ENCODE data around the gene TYROBP.

TYROBP gene

GRCh38 chr19:35889370-35890112 lies 18.6 kb downstream of the TYROBP start:
- Histone ChIP-seq H3K4me3 (ENCODE audit: low read length) (no peak overlapping the region), H3K9me3 (ENCODE audit: control insufficient read depth, insufficient read depth, low read length) (no peaks in the 10 kb centered on the region), H3K4me1 (ENCODE audit: control insufficient read depth, insufficient read depth, low read length) (no peaks in the 10 kb centered on the region), H3K36me3 (ENCODE audit: control insufficient read depth, insufficient read depth, low read length) (peaks cover 33% of the 10 kb centered on the region), H3K27ac (ENCODE audit: low read length) (no peak overlapping the region), H3K27me3 (ENCODE audit: control insufficient read depth, insufficient read depth, low read length) (no peaks in the 10 kb centered on the region)
- no peak for DNase-seq (ENCODE audit: low read depth, low spot score)
- WGBS (ENCODE audit: insufficient coverage, insufficient read length): no CpG with 5 or more reads among the region's 18 CpGs

- no CpG with 5 or more reads among the region's 9 CpGs for WGBS (ENCODE audit: insufficient coverage, insufficient read length)
- peaks cover 31% of the 10 kb centered on the region for H3K36me3 ChIP-seq (ENCODE audit: control insufficient read depth, insufficient read depth, low read length)
- no peak overlapping the region for H3K27ac ChIP-seq (ENCODE audit: low read length)
- no peak for DNase-seq (ENCODE audit: low read depth, low spot score)
- no peak overlapping the region for H3K4me3 ChIP-seq (ENCODE audit: low read length)
- H3K4me1 ChIP-seq (ENCODE audit: control insufficient read depth, insufficient read depth, low read length): no peaks in the 10 kb centered on the region
- H3K27me3 ChIP-seq (ENCODE audit: control insufficient read depth, insufficient read depth, low read length): no peaks in the 10 kb centered on the region
- H3K9me3 ChIP-seq (ENCODE audit: control insufficient read depth, insufficient read depth, low read length): no peaks in the 10 kb centered on the region
Observed at GRCh38 chr19:35888398-35888797, 19.7 kb downstream of the TYROBP start.

GRCh38 chr19:35887197-35887596 lies 20.9 kb downstream of the TYROBP start:
- Histone ChIP-seq H3K27ac (ENCODE audit: low read length) (no peak overlapping the region), H3K4me1 (ENCODE audit: control insufficient read depth, insufficient read depth, low read length) (no peaks in the 10 kb centered on the region), H3K4me3 (ENCODE audit: low read length) (no peak overlapping the region), H3K27me3 (ENCODE audit: control insufficient read depth, insufficient read depth, low read length) (no peaks in the 10 kb centered on the region), H3K36me3 (ENCODE audit: control insufficient read depth, insufficient read depth, low read length) (peaks cover 31% of the 10 kb centered on the region), H3K9me3 (ENCODE audit: control insufficient read depth, insufficient read depth, low read length) (no peaks in the 10 kb centered on the region)
- WGBS (ENCODE audit: insufficient coverage, insufficient read length): no CpG with 5 or more reads among the region's 5 CpGs
- no peak for DNase-seq (ENCODE audit: low read depth, low spot score)

- H3K4me1 ChIP-seq (ENCODE audit: control insufficient read depth, insufficient read depth, low read length): no peaks in the 10 kb centered on the region
Observed at GRCh38 chr19:35885904-35886303, 22.2 kb downstream of the TYROBP start.

GRCh38 chr19:35885225-35885738 lies 22.8 kb downstream of the TYROBP start:
- no peaks in the 10 kb centered on the region for H3K9me3 ChIP-seq (ENCODE audit: control insufficient read depth, insufficient read depth, low read length)
- H3K4me1 ChIP-seq (ENCODE audit: control insufficient read depth, insufficient read depth, low read length): no peaks in the 10 kb centered on the region
- no peak for DNase-seq (ENCODE audit: low read depth, low spot score)
- H3K36me3 ChIP-seq (ENCODE audit: control insufficient read depth, insufficient read depth, low read length): peaks cover 24% of the 10 kb centered on the region
- no peaks in the 10 kb centered on the region for H3K27me3 ChIP-seq (ENCODE audit: control insufficient read depth, insufficient read depth, low read length)
- no CpG with 5 or more reads among the region's 6 CpGs for WGBS (ENCODE audit: insufficient coverage, insufficient read length)
- H3K27ac ChIP-seq (ENCODE audit: low read length): no peak overlapping the region
- H3K4me3 ChIP-seq (ENCODE audit: low read length): no peak overlapping the region

More at GRCh38 chr19:35885904-35886303, 22.2 kb downstream of the TYROBP start:
- DNase-seq (ENCODE audit: low read depth, low spot score): no peak
- H3K27me3 ChIP-seq (ENCODE audit: control insufficient read depth, insufficient read depth, low read length): no peaks in the 10 kb centered on the region
- no peak overlapping the region for H3K27ac ChIP-seq (ENCODE audit: low read length)
- H3K9me3 ChIP-seq (ENCODE audit: control insufficient read depth, insufficient read depth, low read length): no peaks in the 10 kb centered on the region
- no CpG with 5 or more reads among the region's 8 CpGs for whole genome bisulfite sequencing (ENCODE audit: insufficient coverage, insufficient read length)
- no peak overlapping the region for H3K4me3 ChIP-seq (ENCODE audit: low read length)
- H3K36me3 ChIP-seq (ENCODE audit: control insufficient read depth, insufficient read depth, low read length): peaks cover 29% of the 10 kb centered on the region

- no peaks in the 10 kb centered on the region for H3K27me3 ChIP-seq (ENCODE audit: control insufficient read depth, insufficient read depth, low read length)
- H3K9me3 ChIP-seq (ENCODE audit: control insufficient read depth, insufficient read depth, low read length): no peaks in the 10 kb centered on the region
- peaks cover 14% of the 10 kb centered on the region for H3K36me3 ChIP-seq (ENCODE audit: control insufficient read depth, insufficient read depth, low read length)
- no peak for DNase-seq (ENCODE audit: low read depth, low spot score)
- no peak overlapping the region for H3K27ac ChIP-seq (ENCODE audit: low read length)
- H3K4me3 ChIP-seq (ENCODE audit: low read length): no peak overlapping the region
- H3K4me1 ChIP-seq (ENCODE audit: control insufficient read depth, insufficient read depth, low read length): no peaks in the 10 kb centered on the region
- no CpG with 5 or more reads among the region's 2 CpGs for WGBS (ENCODE audit: insufficient coverage, insufficient read length)
Observed at GRCh38 chr19:35883882-35884281, 24.2 kb downstream of the TYROBP start.

GRCh38 chr19:35882114-35882832 lies 25.8 kb downstream of the TYROBP start:
- peaks cover 3% of the 10 kb centered on the region; the same call in 1 of the 2 replicates for H3K36me3 ChIP-seq (ENCODE audit: control insufficient read depth, insufficient read depth, low read length)
- no peak for DNase-seq (ENCODE audit: low read depth, low spot score)
- H3K9me3 ChIP-seq (ENCODE audit: control insufficient read depth, insufficient read depth, low read length): no peaks in the 10 kb centered on the region
- H3K27me3 ChIP-seq (ENCODE audit: control insufficient read depth, insufficient read depth, low read length): no peaks in the 10 kb centered on the region
- H3K27ac ChIP-seq (ENCODE audit: low read length): no peak overlapping the region
- H3K4me3 ChIP-seq (ENCODE audit: low read length): no peak overlapping the region
- no CpG with 5 or more reads among the region's 8 CpGs for WGBS (ENCODE audit: insufficient coverage, insufficient read length)
- H3K4me1 ChIP-seq (ENCODE audit: control insufficient read depth, insufficient read depth, low read length): no peaks in the 10 kb centered on the region

- Histone ChIP-seq H3K4me1 (ENCODE audit: control insufficient read depth, insufficient read depth, low read length) (no peaks in the 10 kb centered on the region), H3K4me3 (ENCODE audit: low read length) (no peak overlapping the region), H3K27me3 (ENCODE audit: control insufficient read depth, insufficient read depth, low read length) (no peaks in the 10 kb centered on the region), H3K36me3 (ENCODE audit: control insufficient read depth, insufficient read depth, low read length) (no peaks in the 10 kb centered on the region), H3K27ac (ENCODE audit: low read length) (no peak overlapping the region), H3K9me3 (ENCODE audit: control insufficient read depth, insufficient read depth, low read length) (no peaks in the 10 kb centered on the region)
- DNase-seq (ENCODE audit: low read depth, low spot score): peak; percentile 72
- WGBS (ENCODE audit: insufficient coverage, insufficient read length): no CpG with 5 or more reads among the region's 28 CpGs
Observed at GRCh38 chr19:35879770-35880317, 28.3 kb downstream of the TYROBP start.

GRCh38 chr19:35879068-35879467 lies 29.0 kb downstream of the TYROBP start:
- H3K4me3 ChIP-seq (ENCODE audit: low read length): no peak overlapping the region
- no CpG with 5 or more reads among the region's 23 CpGs for WGBS (ENCODE audit: insufficient coverage, insufficient read length)
- no peak overlapping the region for H3K27ac ChIP-seq (ENCODE audit: low read length)
- H3K36me3 ChIP-seq (ENCODE audit: control insufficient read depth, insufficient read depth, low read length): no peaks in the 10 kb centered on the region
- no peaks in the 10 kb centered on the region for H3K27me3 ChIP-seq (ENCODE audit: control insufficient read depth, insufficient read depth, low read length)
- no peak for DNase-seq (ENCODE audit: low read depth, low spot score)
- no peaks in the 10 kb centered on the region; the same call in 1 of the 2 replicates for H3K4me1 ChIP-seq (ENCODE audit: control insufficient read depth, insufficient read depth, low read length)
- H3K9me3 ChIP-seq (ENCODE audit: control insufficient read depth, insufficient read depth, low read length): no peaks in the 10 kb centered on the region

GRCh38 chr19:35874392-35874930 lies 33.6 kb downstream of the TYROBP start:
- H3K27me3 ChIP-seq (ENCODE audit: control insufficient read depth, insufficient read depth, low read length): no peaks in the 10 kb centered on the region
- no CpG with 5 or more reads among the region's 32 CpGs for WGBS (ENCODE audit: insufficient coverage, insufficient read length)
- H3K4me3 ChIP-seq (ENCODE audit: low read length): no peak overlapping the region
- no peaks in the 10 kb centered on the region for H3K36me3 ChIP-seq (ENCODE audit: control insufficient read depth, insufficient read depth, low read length)
- H3K9me3 ChIP-seq (ENCODE audit: control insufficient read depth, insufficient read depth, low read length): no peaks in the 10 kb centered on the region
- DNase-seq (ENCODE audit: low read depth, low spot score): no peak
- no peak overlapping the region for H3K27ac ChIP-seq (ENCODE audit: low read length)
- H3K4me1 ChIP-seq (ENCODE audit: control insufficient read depth, insufficient read depth, low read length): peaks cover 2% of the 10 kb centered on the region

All from iPS DF 6.9 (cell line).